ENCODE measurements around the gene ABCC1. TPM values are rescaled to one million over a fixed set of nuclear protein-coding genes. Genes with fewer than 3 reads are reported as not detected.

Gene ABCC1
- total RNA-seq, 1 experiment from 2014 or later, result 56.4 TPM

DNA sequence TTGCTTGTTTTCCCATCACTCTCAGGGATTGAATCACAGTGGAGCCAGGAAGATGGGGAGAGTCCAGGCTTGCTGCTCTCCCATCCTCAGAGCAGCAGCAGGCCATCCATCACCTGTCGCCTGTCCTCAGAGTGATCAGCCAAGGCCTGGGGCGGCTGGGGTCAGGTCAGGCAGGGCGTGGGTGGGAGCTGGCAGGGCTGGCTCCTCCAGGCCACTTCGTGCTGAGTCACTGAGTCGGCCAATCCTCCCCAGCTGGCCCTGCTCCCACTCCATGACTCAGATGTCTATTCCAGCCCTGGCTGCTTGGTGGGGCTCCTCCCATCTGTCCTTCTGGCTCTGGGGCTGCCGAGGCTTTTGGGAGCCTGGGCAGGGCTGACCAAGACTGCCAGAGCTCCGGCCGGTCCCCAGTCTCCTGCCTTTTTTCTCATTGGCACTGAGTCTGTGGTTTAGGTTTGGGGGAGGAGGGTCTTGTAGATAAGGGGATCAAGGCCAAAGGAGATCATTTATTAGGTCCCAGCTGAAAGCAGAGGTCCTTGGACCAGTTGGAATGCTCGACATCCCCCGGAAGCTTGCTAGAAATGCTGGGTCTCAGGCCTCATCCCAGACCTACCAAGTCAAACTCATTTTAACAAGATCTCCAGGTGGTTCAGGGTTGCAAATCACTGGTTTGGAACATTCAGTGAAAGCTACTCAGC is 72.7 kb downstream of the ABCC1 start:
- Histone ChIP-seq H2BK12ac (ENCODE audit: insufficient read length, low read depth, low read length) (no peak overlapping the region), H2AK5ac (ENCODE audit: insufficient read length, low read length) (no peak overlapping the region), H3K23ac (ENCODE audit: insufficient read length, low read depth, low read length) (no peak overlapping the region), H3K56ac (ENCODE audit: insufficient read length, low read depth, low read length) (no peak overlapping the region), H2BK15ac (ENCODE audit: low read depth, low read length) (no peak overlapping the region), H2AFZ (ENCODE audit: low read length) (no peak overlapping the region), H4K20me1 (ENCODE audit: control insufficient read depth, insufficient read depth, insufficient read length) (no peaks in the 10 kb centered on the region), H3K23me2 (ENCODE audit: insufficient read length, low read depth, low read length, poor library complexity, severe bottlenecking) (no peaks in the 10 kb centered on the region), H2BK5ac (ENCODE audit: insufficient read length, low read length) (no peak overlapping the region), H3K14ac (ENCODE audit: insufficient read depth, low read length) (no peak overlapping the region), H2BK120ac (ENCODE audit: low read depth, low read length, poor library complexity, severe bottlenecking) (no peak overlapping the region), H3T11ph (ENCODE audit: low read length) (no peak overlapping the region), H4K8ac (replicated peaks; ENCODE audit: insufficient read length, low read depth, low read length) (no peak overlapping the region), H4K91ac (ENCODE audit: insufficient read length, low read depth, low read length) (no peak overlapping the region), H3K79me2 (ENCODE audit: insufficient read depth, low read length) (no peaks in the 10 kb centered on the region), H3K79me1 (ENCODE audit: insufficient read depth, low read depth, low read length, poor library complexity, severe bottlenecking) (no peaks in the 10 kb centered on the region), H3K4ac (ENCODE audit: low read depth, low read length) (no peak overlapping the region), H3K27ac (ENCODE audit: insufficient read length, low read depth, low read length) (no peak overlapping the region), H3K4me1 (ENCODE audit: insufficient read depth, low read length) (no peaks in the 10 kb centered on the region), H2BK20ac (ENCODE audit: low read depth, low read length, poor library complexity, severe bottlenecking) (no peak overlapping the region), H3K27me3 (ENCODE audit: insufficient read depth, low read length) (no peaks in the 10 kb centered on the region), H4K5ac (ENCODE audit: insufficient read length, low read depth, low read length) (no peak overlapping the region), H3K9me3 (ENCODE audit: control insufficient read depth, low read depth, low read length) (no peaks in the 10 kb centered on the region), H3K4me2 (ENCODE audit: insufficient read depth, insufficient read length, low read length) (no peak overlapping the region), H3K18ac (ENCODE audit: insufficient read length, low read depth, low read length) (no peak overlapping the region), H3K9ac (ENCODE audit: extremely low read depth, insufficient read length, low read length) (no peak overlapping the region)
- peak overlapping the region; percentile 69 to 89 (median 74); a peak in 5 of 7 replicates for H3K27ac Mint-ChIP-seq
- TF ChIP-seq, protein P1, sequence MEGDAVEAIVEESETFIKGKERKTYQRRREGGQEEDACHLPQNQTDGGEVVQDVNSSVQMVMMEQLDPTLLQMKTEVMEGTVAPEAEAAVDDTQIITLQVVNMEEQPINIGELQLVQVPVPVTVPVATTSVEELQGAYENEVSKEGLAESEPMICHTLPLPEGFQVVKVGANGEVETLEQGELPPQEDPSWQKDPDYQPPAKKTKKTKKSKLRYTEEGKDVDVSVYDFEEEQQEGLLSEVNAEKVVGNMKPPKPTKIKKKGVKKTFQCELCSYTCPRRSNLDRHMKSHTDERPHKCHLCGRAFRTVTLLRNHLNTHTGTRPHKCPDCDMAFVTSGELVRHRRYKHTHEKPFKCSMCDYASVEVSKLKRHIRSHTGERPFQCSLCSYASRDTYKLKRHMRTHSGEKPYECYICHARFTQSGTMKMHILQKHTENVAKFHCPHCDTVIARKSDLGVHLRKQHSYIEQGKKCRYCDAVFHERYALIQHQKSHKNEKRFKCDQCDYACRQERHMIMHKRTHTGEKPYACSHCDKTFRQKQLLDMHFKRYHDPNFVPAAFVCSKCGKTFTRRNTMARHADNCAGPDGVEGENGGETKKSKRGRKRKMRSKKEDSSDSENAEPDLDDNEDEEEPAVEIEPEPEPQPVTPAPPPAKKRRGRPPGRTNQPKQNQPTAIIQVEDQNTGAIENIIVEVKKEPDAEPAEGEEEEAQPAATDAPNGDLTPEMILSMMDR (conservative IDR thresholded peaks at IDR 0.05), result no peak
- no peaks in the 10 kb centered on the region for H3K27me3 Mint-ChIP-seq (ENCODE audit: low read depth)
- peaks cover 1 to 6% of the 10 kb centered on the region in 2 experiments; a peak in 2 of 4 replicates for H3K4me1 Mint-ChIP-seq
- peak; percentile 60 for DNase-seq
- no peaks in the 10 kb centered on the region; a peak in 1 of 5 replicates for H3K9me3 Mint-ChIP-seq
- no CpG with 5 or more reads among the region's 10 CpGs for WGBS (ENCODE audit: extremely low coverage, insufficient read length, low lambda C conversion rate)
- H3K36me3 Mint-ChIP-seq (ENCODE audit: insufficient read depth in 1 of 3, low read depth in 3 of 3), result peaks cover 15 to 43% (median 43%) of the 10 kb centered on the region in 3 experiments
- H3K4me3 Mint-ChIP-seq, result no peak overlapping the region
